COLO668 (cell line): ENCODE measurements around the gene WRAP73.

Experiments
- DNase-seq: peaks from one replicate; lab custom pipeline; 2025; ENCODE audit not compliant: unreplicated experiment; lab: John Stamatoyannopoulos, UW

The WRAP73 gene

GRCh38 chr1:3617806-3618345, 32.0 kb downstream of the WRAP73 start:
- DNase-seq: no peak

- no peak for DNase-seq
Observed at GRCh38 chr1:3616861-3617260, 33.0 kb downstream of the WRAP73 start.

GRCh38 chr1:3614755-3615742, 34.9 kb downstream of the WRAP73 start:
- DNase-seq: peak; percentile 49

GRCh38 chr1:3612123-3612522, 37.8 kb downstream of the WRAP73 start:
- DNase-seq: no peak

GRCh38 chr1:3611170-3612019, 38.5 kb downstream of the WRAP73 start, which contains the start of gene MEGF6:
Gene MEGF6 (minus strand): TSS chr1:3611508. CDS start chr1:3611268, 240 bp downstream.
- peak; percentile 31 for DNase-seq

- no peak for DNase-seq
Observed at GRCh38 chr1:3610527-3611169, 39.3 kb downstream of the WRAP73 start.

GRCh38 chr1:3609769-3610526, 40.0 kb downstream of the WRAP73 start:
- no peak for DNase-seq

- no peak for DNase-seq
Observed at GRCh38 chr1:3609016-3609768, 40.7 kb downstream of the WRAP73 start.

- DNase-seq: no peak
Observed at GRCh38 chr1:3608154-3608553, 41.7 kb downstream of the WRAP73 start.

GRCh38 chr1:3607703-3608065, 42.2 kb downstream of the WRAP73 start:
- DNase-seq: no peak

- no peak for DNase-seq
Observed at GRCh38 chr1:3606779-3607702, 42.9 kb downstream of the WRAP73 start.

- no peak for DNase-seq
Observed at GRCh38 chr1:3604997-3605823, 44.7 kb downstream of the WRAP73 start.

- DNase-seq: no peak
Observed at GRCh38 chr1:3604468-3604974, 45.4 kb downstream of the WRAP73 start.

GRCh38 chr1:3603571-3604467, 46.1 kb downstream of the WRAP73 start:
- DNase-seq: no peak

GRCh38 chr1:3603156-3603555, 46.7 kb downstream of the WRAP73 start:
- DNase-seq: no peak

- DNase-seq: no peak
Observed at GRCh38 chr1:3602375-3602774, 47.5 kb downstream of the WRAP73 start.
